K562 (cell line): ENCODE results near the gene AGPAT4. TPM values are rescaled to one million over a fixed set of nuclear protein-coding genes. Genes with fewer than 3 reads are reported as not detected.

Experiments
- BRD9 ChIP-seq: fragments of 450-650 bp; IDR thresholded peaks from 2 replicates; pipeline ENCODE4 v1.6.1; 2018; ENCODE audit warnings: low read depth; ENCODE audit not compliant: partially characterized antibody
- CHD2 ChIP-seq: IDR thresholded peaks from 2 replicates; pipeline ENCODE4 v1.6.1; 2011; ENCODE audit warnings: low read depth, low read length
- CREM ChIP-seq: IDR thresholded peaks from 2 replicates; pipeline ENCODE4 v1.6.1; 2014; ENCODE audit warnings: antibody characterized with exemption, low read depth
- CXXC5 ChIP-seq: fragments of 250-450 bp; sonication (Bioruptor Pico); IDR thresholded peaks from 2 replicates; pipeline ENCODE4 v1.8.0; 2022; ENCODE audit warnings: inconsistent platforms, mild to moderate bottlenecking, moderate library complexity
- NFIX ChIP-seq: fragments of 250-450 bp; sonication (Bioruptor Pico); IDR thresholded peaks from 2 replicates; pipeline ENCODE4 v1.4.0; 2020; ENCODE audit warnings: low read depth, mild to moderate bottlenecking, moderate library complexity
- PHF8 ChIP-seq: fragments of 200-600 bp; sonication (generic); IDR thresholded peaks from 2 replicates; pipeline ENCODE4 v1.6.1; 2012; ENCODE audit warnings: mixed run types, mild to moderate bottlenecking, inconsistent platforms, low read length, moderate library complexity, borderline replicate concordance
- RAD51 ChIP-seq: fragments of 450-650 bp; IDR thresholded peaks from 2 replicates; pipeline ENCODE4 v1.7.1; 2016; ENCODE audit warnings: low read depth, mild to moderate bottlenecking, borderline replicate concordance
- SIN3A ChIP-seq, 2 experiments: fragments of 150-350 bp in 1 of 2; IDR thresholded peaks; 2 replicates each; pipeline ENCODE4 v1.6.1; 2011 to 2016; ENCODE audit warnings: borderline replicate concordance in 2 of 2, low read depth in 2 of 2, low read length in 2 of 2, mild to moderate bottlenecking in 2 of 2, moderate library complexity in 2 of 2; ENCODE audit not compliant: control insufficient read depth in 1 of 2
- SMARCB1 ChIP-seq: IDR thresholded peaks from 2 replicates; pipeline ENCODE4 v1.6.1; 2011; ENCODE audit warnings: improper control_type of control experiment, low read depth; ENCODE audit not compliant: insufficient read length
- ZEB2 ChIP-seq: fragments of 450-650 bp; IDR thresholded peaks from 2 replicates; pipeline ENCODE4 v1.6.1; 2016
- ZNF436 ChIP-seq: fragments of 250-450, 450-650 bp; sonication (Bioruptor Pico); formaldehyde crosslinking; IDR thresholded peaks from 2 replicates; pipeline ENCODE4 v1.7.0; 2020; ENCODE audit warnings: mild to moderate bottlenecking
- ZNF561 ChIP-seq: fragments of 450-650 bp; formaldehyde crosslinking; conservative IDR thresholded peaks from 2 replicates; pipeline ENCODE4 v1.4.0; 2020; ENCODE audit warnings: mild to moderate bottlenecking, moderate library complexity
- polyA plus RNA-seq, 8 experiments: library from polyadenylated mRNA; depleted of rRNA in 4 of 8; stranded (reverse) in 5 of 8; unstranded in 3 of 8; fragments of >200 nt; fragmentation: Nextera tagmentation in 2 of 8; fragmentation: Illumina TruSeq in 1 of 8; extraction: Ambion mirVana in 2 of 8; extraction: Trizol in 1 of 8; gene quantifications; 2 replicates each; pipeline versions ENCODE4 v1.2.1 to v1.2.3, GENCODE V29; 2011 to 2014; ENCODE audit warnings: inconsistent platforms in 1 of 8, missing spikeins in 1 of 8
- total RNA-seq, 7 experiments: library from RNA; depleted of rRNA in 6 of 7; stranded (reverse); fragments of >200 nt in 6 of 7; fragmentation: Illumina TruSeq in 2 of 7; extraction: Trizol in 2 of 7; gene quantifications; 2 replicates each; pipeline versions ENCODE4 v1.2.1 to v1.2.3, GENCODE V29; 2011 to 2021; ENCODE audit warnings: low replicate concordance in 1 of 7
- TF ChIP-seq, protein P1 (sequence below): sonication (generic); formaldehyde crosslinking; IDR thresholded peaks from 2 replicates; pipeline ENCODE4 v1.8.0; 2022; ENCODE audit warnings: mild to moderate bottlenecking, low read depth, missing genetic modification reagents
- TF ChIP-seq, protein P2 (sequence below): IDR thresholded peaks from 3 replicates; pipeline ENCODE4 v1.6.1; 2011; ENCODE audit warnings: borderline replicate concordance, mild to moderate bottlenecking, moderate library complexity; ENCODE audit not compliant: insufficient read length; ENCODE audit errors: extremely low read depth
- TF ChIP-seq, protein P3 (sequence below), 2 experiments: fragments of 450-650 bp; conservative IDR thresholded peaks; 2 replicates each; pipeline ENCODE4 v1.6.1; 2017; ENCODE audit warnings: mild to moderate bottlenecking in 2 of 2, moderate library complexity in 2 of 2
- TF ChIP-seq, protein P4 (sequence below): fragments of 450-650 bp; IDR thresholded peaks from 2 replicates; pipeline ENCODE4 v1.6.1; 2017; ENCODE audit warnings: antibody characterized with exemption, mild to moderate bottlenecking

Gene AGPAT4
- total and polyA plus RNA-seq, 9 of the 15 experiments (the other 6 are each of a cell fraction or from before 2014, with no cell fraction given) = 2.2 to 15.0 (median 5.7) TPM

DNA sequence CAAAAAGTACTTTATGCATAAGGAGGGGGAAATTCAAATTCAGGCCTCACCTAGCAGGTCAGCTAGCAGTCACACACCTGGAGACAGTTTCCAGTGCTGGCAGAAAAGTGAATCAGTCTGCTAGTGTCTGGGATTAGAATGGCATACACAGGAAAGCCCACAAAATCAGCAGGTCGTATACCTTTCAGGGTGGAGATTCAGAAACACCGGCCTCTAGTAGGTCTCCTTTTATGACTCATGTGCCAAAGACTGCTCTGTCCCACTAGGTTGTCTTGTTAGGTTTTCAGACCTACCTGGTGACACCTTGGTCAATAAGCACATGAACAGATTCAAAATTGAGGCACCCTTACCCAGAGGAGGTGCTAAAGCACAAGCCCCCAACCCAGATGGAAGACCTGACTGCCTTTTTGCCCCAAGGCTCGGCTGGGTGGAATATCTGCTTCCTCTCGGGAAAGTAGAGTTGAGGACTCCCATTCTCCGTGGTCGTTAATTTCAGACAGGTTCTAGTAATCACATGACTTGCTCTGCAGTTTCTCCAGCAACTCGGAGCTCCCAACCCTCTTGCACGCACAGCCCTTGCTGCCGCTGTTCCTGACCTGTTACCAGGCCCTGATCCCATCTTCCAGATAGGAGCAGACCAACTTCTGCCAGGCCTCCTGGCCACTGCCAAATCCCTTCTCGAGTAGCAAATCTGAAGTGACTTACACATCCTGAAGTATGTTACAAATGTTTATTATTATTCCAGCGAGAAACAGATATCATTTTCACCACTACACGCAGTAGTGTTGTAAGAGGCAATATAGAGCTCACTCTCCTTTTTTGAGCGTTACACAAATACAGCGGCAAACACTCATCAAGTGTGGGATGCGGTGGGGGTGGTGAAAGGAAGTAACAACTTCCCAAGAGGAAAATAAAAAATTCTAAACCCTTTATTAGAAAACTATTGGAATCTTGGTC is 46.6 kb downstream of the AGPAT4 start (continued):
- TF ChIP-seq BRD9 (no peak), SIN3A (IDR thresholded peaks at IDR 0.05; ENCODE audit: borderline replicate concordance in 2 of 2, control insufficient read depth in 1 of 2, low read depth in 2 of 2, low read length in 2 of 2) (no peak), SMARCB1 (no peak), CXXC5 (CRISPR knock-in tag) (peak; percentile 21; the same call in 1 of the 2 replicates), PHF8 (no peak), ZNF436 (CRISPR knock-in tag) (no peak), ZEB2 (peak; percentile 20; the same call in 1 of the 2 replicates), ZNF561 (CRISPR knock-in tag) (no peak), CHD2 (no peak), RAD51 (peak; percentile 19; the same call in 1 of the 2 replicates), CREM (no peak), NFIX (no peak)
- TF ChIP-seq, protein P1, sequence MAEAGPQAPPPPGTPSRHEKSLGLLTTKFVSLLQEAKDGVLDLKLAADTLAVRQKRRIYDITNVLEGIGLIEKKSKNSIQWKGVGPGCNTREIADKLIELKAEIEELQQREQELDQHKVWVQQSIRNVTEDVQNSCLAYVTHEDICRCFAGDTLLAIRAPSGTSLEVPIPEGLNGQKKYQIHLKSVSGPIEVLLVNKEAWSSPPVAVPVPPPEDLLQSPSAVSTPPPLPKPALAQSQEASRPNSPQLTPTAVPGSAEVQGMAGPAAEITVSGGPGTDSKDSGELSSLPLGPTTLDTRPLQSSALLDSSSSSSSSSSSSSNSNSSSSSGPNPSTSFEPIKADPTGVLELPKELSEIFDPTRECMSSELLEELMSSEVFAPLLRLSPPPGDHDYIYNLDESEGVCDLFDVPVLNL (CRISPR knock-in tag) = no peak
- TF ChIP-seq, protein P2, sequence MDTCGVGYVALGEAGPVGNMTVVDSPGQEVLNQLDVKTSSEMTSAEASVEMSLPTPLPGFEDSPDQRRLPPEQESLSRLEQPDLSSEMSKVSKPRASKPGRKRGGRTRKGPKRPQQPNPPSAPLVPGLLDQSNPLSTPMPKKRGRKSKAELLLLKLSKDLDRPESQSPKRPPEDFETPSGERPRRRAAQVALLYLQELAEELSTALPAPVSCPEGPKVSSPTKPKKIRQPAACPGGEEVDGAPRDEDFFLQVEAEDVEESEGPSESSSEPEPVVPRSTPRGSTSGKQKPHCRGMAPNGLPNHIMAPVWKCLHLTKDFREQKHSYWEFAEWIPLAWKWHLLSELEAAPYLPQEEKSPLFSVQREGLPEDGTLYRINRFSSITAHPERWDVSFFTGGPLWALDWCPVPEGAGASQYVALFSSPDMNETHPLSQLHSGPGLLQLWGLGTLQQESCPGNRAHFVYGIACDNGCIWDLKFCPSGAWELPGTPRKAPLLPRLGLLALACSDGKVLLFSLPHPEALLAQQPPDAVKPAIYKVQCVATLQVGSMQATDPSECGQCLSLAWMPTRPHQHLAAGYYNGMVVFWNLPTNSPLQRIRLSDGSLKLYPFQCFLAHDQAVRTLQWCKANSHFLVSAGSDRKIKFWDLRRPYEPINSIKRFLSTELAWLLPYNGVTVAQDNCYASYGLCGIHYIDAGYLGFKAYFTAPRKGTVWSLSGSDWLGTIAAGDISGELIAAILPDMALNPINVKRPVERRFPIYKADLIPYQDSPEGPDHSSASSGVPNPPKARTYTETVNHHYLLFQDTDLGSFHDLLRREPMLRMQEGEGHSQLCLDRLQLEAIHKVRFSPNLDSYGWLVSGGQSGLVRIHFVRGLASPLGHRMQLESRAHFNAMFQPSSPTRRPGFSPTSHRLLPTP = no peak
- TF ChIP-seq, protein P3, sequence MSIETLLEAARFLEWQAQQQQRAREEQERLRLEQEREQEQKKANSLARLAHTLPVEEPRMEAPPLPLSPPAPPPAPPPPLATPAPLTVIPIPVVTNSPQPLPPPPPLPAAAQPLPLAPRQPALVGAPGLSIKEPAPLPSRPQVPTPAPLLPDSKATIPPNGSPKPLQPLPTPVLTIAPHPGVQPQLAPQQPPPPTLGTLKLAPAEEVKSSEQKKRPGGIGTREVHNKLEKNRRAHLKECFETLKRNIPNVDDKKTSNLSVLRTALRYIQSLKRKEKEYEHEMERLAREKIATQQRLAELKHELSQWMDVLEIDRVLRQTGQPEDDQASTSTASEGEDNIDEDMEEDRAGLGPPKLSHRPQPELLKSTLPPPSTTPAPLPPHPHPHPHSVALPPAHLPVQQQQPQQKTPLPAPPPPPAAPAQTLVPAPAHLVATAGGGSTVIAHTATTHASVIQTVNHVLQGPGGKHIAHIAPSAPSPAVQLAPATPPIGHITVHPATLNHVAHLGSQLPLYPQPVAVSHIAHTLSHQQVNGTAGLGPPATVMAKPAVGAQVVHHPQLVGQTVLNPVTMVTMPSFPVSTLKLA (conservative IDR thresholded peaks at IDR 0.05) = no peak
- TF ChIP-seq, protein P4, sequence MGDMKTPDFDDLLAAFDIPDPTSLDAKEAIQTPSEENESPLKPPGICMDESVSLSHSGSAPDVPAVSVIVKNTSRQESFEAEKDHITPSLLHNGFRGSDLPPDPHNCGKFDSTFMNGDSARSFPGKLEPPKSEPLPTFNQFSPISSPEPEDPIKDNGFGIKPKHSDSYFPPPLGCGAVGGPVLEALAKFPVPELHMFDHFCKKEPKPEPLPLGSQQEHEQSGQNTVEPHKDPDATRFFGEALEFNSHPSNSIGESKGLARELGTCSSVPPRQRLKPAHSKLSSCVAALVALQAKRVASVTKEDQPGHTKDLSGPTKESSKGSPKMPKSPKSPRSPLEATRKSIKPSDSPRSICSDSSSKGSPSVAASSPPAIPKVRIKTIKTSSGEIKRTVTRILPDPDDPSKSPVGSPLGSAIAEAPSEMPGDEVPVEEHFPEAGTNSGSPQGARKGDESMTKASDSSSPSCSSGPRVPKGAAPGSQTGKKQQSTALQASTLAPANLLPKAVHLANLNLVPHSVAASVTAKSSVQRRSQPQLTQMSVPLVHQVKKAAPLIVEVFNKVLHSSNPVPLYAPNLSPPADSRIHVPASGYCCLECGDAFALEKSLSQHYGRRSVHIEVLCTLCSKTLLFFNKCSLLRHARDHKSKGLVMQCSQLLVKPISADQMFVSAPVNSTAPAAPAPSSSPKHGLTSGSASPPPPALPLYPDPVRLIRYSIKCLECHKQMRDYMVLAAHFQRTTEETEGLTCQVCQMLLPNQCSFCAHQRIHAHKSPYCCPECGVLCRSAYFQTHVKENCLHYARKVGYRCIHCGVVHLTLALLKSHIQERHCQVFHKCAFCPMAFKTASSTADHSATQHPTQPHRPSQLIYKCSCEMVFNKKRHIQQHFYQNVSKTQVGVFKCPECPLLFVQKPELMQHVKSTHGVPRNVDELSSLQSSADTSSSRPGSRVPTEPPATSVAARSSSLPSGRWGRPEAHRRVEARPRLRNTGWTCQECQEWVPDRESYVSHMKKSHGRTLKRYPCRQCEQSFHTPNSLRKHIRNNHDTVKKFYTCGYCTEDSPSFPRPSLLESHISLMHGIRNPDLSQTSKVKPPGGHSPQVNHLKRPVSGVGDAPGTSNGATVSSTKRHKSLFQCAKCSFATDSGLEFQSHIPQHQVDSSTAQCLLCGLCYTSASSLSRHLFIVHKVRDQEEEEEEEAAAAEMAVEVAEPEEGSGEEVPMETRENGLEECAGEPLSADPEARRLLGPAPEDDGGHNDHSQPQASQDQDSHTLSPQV = peak; percentile 48
